ENCODE data around the gene CDH7.

CDH7 gene

GRCh38 chr18:65768120-65768778, 17.4 kb downstream of the CDH7 start:
- Histone ChIP-seq H3K4me2 (ENCODE audit: insufficient read depth, low read length) (no peak overlapping the region), H3K4me3 (ENCODE audit: low read depth in 1 of 2, low read length in 2 of 2) (no peak overlapping the region), H3K79me2 (ENCODE audit: insufficient read depth, low read length) (no peaks in the 10 kb centered on the region), H2AFZ (ENCODE audit: low read depth, low read length) (no peak overlapping the region), H3K27me3 (ENCODE audit: insufficient read depth, low read length, poor library complexity) (no peaks in the 10 kb centered on the region), H3K9ac (ENCODE audit: low read depth, low read length) (no peak overlapping the region), H3K9me3 (ENCODE audit: insufficient read depth, low read length, severe bottlenecking) (no peaks in the 10 kb centered on the region), H4K20me1 (ENCODE audit: insufficient read depth, low read length) (no peaks in the 10 kb centered on the region), H3K27ac (ENCODE audit: low read length) (no peak overlapping the region), H3K4me1 (ENCODE audit: insufficient read depth, low read length) (no peaks in the 10 kb centered on the region), H3K36me3 (ENCODE audit: insufficient read depth, low read length) (no peaks in the 10 kb centered on the region)
- TF ChIP-seq CTCF (IDR thresholded peaks at IDR 0.05; ENCODE audit: borderline replicate concordance, extremely low read depth, low read length, poor library complexity, severe bottlenecking) (no peak), EZH2 (IDR thresholded peaks at IDR 0.05; ENCODE audit: borderline replicate concordance, low read depth, low read length, severe bottlenecking) (no peak)
- DNase-seq: no peak
- ATAC-seq (ENCODE audit: insufficient read depth, low read depth): no peak

GRCh38 chr18:65769652-65770051, 18.8 kb downstream of the CDH7 start:
- ATAC-seq (ENCODE audit: insufficient read depth, low read depth): no peak
- TF ChIP-seq CTCF (IDR thresholded peaks at IDR 0.05; ENCODE audit: borderline replicate concordance, extremely low read depth, low read length, poor library complexity, severe bottlenecking) (no peak), EZH2 (IDR thresholded peaks at IDR 0.05; ENCODE audit: borderline replicate concordance, low read depth, low read length, severe bottlenecking) (no peak)
- Histone ChIP-seq H2AFZ (ENCODE audit: low read depth, low read length) (no peak overlapping the region), H3K9me3 (ENCODE audit: insufficient read depth, low read length, severe bottlenecking) (no peaks in the 10 kb centered on the region), H3K27ac (ENCODE audit: low read length) (no peak overlapping the region), H3K79me2 (ENCODE audit: insufficient read depth, low read length) (no peaks in the 10 kb centered on the region), H3K27me3 (ENCODE audit: insufficient read depth, low read length, poor library complexity) (no peaks in the 10 kb centered on the region), H3K4me1 (ENCODE audit: insufficient read depth, low read length) (no peaks in the 10 kb centered on the region), H3K4me2 (ENCODE audit: insufficient read depth, low read length) (no peak overlapping the region), H3K9ac (ENCODE audit: low read depth, low read length) (no peak overlapping the region), H3K4me3 (ENCODE audit: low read depth in 1 of 2, low read length in 2 of 2) (no peak overlapping the region), H4K20me1 (ENCODE audit: insufficient read depth, low read length) (no peaks in the 10 kb centered on the region), H3K36me3 (ENCODE audit: insufficient read depth, low read length) (no peaks in the 10 kb centered on the region)
- DNase-seq: no peak

- no peak overlapping the region for H3K4me3 ChIP-seq (ENCODE audit: low read depth in 1 of 2, low read length in 2 of 2)
- H2AFZ ChIP-seq (ENCODE audit: low read depth, low read length): no peak overlapping the region
- H3K79me2 ChIP-seq (ENCODE audit: insufficient read depth, low read length): no peaks in the 10 kb centered on the region
- H3K9me3 ChIP-seq (ENCODE audit: insufficient read depth, low read length, severe bottlenecking): no peaks in the 10 kb centered on the region
- ATAC-seq (ENCODE audit: insufficient read depth, low read depth): no peak
- H4K20me1 ChIP-seq (ENCODE audit: insufficient read depth, low read length): no peaks in the 10 kb centered on the region
- no peaks in the 10 kb centered on the region for H3K27me3 ChIP-seq (ENCODE audit: insufficient read depth, low read length, poor library complexity)
- H3K36me3 ChIP-seq (ENCODE audit: insufficient read depth, low read length): no peaks in the 10 kb centered on the region
- no peaks in the 10 kb centered on the region for H3K4me1 ChIP-seq (ENCODE audit: insufficient read depth, low read length)
- no peak overlapping the region for H3K9ac ChIP-seq (ENCODE audit: low read depth, low read length)
- no peak overlapping the region for H3K4me2 ChIP-seq (ENCODE audit: insufficient read depth, low read length)
- DNase-seq: no peak
- TF ChIP-seq EZH2 (IDR thresholded peaks at IDR 0.05; ENCODE audit: borderline replicate concordance, low read depth, low read length, severe bottlenecking): no peak
- no peak for TF ChIP-seq CTCF (IDR thresholded peaks at IDR 0.05; ENCODE audit: borderline replicate concordance, extremely low read depth, low read length, poor library complexity, severe bottlenecking)
- H3K27ac ChIP-seq (ENCODE audit: low read length): no peak overlapping the region
Measured at GRCh38 chr18:65786474-65786873, 35.7 kb downstream of the CDH7 start.

Measured in DND-41 (cell line).